ENCODE measurements around the gene VOPP1. TPM values are rescaled to one million over a fixed set of nuclear protein-coding genes. Genes with fewer than 3 reads are reported as not detected.

The VOPP1 gene
- total RNA-seq, 4 donors from 2014 or later, result 22.1 to 58.9 (median 39.8) TPM

DNA sequence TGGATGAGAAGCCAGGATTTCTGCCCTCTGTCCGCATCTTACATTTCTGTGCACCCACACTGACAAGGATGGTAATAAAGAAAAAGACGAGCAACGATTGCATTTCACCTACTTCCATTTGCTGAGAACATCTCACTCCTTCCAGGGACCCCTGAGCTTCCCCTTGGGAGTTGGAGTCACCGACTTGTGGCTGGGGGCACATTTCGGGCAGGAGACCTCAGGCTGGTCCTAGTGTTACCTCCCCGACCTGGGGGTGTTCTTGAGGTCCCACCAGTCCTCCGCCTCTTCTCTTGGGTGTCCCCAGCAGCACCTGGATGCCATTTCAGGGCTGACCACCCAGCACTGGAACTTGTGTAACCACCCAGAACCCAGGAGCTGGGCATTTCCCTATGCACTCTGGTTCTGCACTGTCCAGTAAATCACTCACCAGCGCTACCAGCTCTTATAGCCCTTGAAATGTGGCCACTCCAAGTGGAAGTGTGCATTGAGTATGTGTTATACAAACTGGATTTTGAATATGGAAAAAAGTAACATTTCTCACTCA, 122.2 kb downstream of the VOPP1 start:
- H3K27ac ChIP-seq, result no peak overlapping the region
- no peak for DNase-seq
- intact Hi-C loops (cut with DNase I; ENCODE audit: low total_unique reads), result no loop called here
- no peaks in the 10 kb centered on the region for H3K36me3 ChIP-seq
- no peaks in the 10 kb centered on the region for H3K27me3 ChIP-seq
- no peaks in the 10 kb centered on the region for H3K9me3 ChIP-seq
- no peak overlapping the region for H3K4me3 ChIP-seq
- TF ChIP-seq, protein P1, sequence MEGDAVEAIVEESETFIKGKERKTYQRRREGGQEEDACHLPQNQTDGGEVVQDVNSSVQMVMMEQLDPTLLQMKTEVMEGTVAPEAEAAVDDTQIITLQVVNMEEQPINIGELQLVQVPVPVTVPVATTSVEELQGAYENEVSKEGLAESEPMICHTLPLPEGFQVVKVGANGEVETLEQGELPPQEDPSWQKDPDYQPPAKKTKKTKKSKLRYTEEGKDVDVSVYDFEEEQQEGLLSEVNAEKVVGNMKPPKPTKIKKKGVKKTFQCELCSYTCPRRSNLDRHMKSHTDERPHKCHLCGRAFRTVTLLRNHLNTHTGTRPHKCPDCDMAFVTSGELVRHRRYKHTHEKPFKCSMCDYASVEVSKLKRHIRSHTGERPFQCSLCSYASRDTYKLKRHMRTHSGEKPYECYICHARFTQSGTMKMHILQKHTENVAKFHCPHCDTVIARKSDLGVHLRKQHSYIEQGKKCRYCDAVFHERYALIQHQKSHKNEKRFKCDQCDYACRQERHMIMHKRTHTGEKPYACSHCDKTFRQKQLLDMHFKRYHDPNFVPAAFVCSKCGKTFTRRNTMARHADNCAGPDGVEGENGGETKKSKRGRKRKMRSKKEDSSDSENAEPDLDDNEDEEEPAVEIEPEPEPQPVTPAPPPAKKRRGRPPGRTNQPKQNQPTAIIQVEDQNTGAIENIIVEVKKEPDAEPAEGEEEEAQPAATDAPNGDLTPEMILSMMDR (IDR thresholded peaks at IDR 0.05), result no peak
- TF ChIP-seq POLR2A (IDR thresholded peaks at IDR 0.05), result no peak
- H3K4me1 ChIP-seq, result no peaks in the 10 kb centered on the region

DNA sequence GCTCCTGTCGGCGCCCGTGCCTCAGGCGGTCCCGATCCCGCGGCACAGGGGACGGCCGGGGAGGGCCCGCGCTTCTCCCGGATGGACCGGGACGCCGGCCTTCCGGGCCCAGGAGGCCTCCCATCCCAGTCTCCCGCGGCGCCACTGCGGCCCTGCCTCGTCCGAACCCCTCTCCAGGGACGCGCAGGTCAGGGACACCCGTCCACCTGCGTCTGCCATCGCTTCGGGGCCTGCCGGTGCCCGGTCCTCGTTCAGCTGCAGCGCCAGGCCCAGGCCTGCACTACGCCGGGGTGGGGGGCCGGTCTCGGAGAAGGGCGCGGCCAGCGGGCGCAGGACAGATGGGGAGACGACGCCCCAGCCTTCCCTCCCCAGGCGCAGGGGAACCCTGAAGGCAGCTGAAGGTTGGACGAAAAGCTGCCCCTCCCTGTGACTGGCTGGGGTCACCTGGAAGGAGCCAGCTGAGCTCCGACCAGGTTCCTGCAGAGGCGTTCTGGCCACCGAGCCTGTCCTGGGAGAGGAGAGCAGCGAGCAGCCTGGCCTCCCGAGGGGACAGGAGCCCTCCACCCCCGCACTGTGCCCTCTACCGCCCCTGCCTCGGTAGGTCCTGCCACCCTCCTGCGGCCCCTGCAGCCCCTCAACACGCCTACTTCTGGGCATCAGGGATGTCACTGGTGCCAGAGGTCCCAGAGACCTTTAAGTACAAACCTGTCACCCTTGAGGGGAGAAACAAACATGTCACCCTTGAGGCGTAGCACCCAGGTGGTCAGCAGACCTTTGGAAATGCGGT, 122.9 kb downstream of the VOPP1 start:
- no peaks in the 10 kb centered on the region for H3K9me3 ChIP-seq
- no peak for DNase-seq
- H3K4me3 ChIP-seq, result no peak overlapping the region
- intact Hi-C loops (cut with DNase I; ENCODE audit: low total_unique reads), result no loop called here
- no peaks in the 10 kb centered on the region for H3K27me3 ChIP-seq
- TF ChIP-seq, protein P1 (IDR thresholded peaks at IDR 0.05), result no peak
- no peaks in the 10 kb centered on the region for H3K36me3 ChIP-seq
- no peak overlapping the region for H3K27ac ChIP-seq
- H3K4me1 ChIP-seq, result no peaks in the 10 kb centered on the region

DNA sequence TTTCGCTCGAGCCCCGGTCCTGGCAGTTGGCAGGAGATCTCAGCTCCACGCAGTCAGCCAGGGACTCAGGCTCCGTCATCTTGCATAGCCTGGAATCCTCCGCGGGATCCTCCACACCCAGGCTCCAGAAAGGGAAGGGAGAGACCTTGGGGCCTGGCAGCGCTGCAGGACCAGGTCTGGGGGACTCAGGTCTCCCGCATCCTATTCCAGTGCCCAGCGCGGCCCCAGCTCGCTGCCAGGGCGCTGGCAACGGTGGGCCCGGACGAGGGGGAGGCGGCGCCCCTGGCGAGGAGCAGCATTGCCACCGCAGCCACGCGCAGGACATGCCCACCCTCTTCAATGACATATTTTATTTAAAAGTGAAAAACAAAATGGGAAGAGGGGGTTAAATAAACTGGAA, 123.8 kb downstream of the VOPP1 start:
- H3K27me3 ChIP-seq, result no peaks in the 10 kb centered on the region
- DNase-seq, result no peak
- H3K9me3 ChIP-seq, result no peaks in the 10 kb centered on the region
- TF ChIP-seq POLR2A (IDR thresholded peaks at IDR 0.05), result no peak
- TF ChIP-seq, protein P1 (IDR thresholded peaks at IDR 0.05), result no peak
- H3K4me3 ChIP-seq, result no peak overlapping the region
- no peak overlapping the region for H3K27ac ChIP-seq
- no peaks in the 10 kb centered on the region for H3K36me3 ChIP-seq
- no peaks in the 10 kb centered on the region for H3K4me1 ChIP-seq
- intact Hi-C loops (cut with DNase I; ENCODE audit: low total_unique reads), result no loop called here

DNA sequence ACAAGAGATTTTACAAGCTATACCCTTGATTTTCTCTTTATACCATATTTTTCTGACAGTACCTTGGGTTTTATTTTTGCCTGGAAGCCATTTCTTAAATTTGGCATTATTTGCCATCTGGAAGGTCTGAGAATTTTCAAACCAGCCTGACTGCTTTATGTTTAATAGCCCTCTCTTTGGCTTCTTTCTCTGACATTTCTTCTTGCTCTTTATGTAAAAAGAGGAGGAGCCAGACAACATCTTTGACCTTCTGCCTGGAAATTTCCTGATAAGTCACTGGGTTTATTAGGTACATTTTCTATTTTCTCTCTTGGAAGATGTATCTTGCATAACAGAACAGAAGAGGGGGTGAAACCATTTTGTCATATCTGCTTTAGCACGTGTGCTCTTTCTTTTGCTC, 127.5 kb downstream of the VOPP1 start:
- TF ChIP-seq POLR2A (IDR thresholded peaks at IDR 0.05), result no peak
- TF ChIP-seq, protein P1 (IDR thresholded peaks at IDR 0.05), result no peak
- Histone ChIP-seq H3K27ac (no peak overlapping the region), H3K27me3 (no peaks in the 10 kb centered on the region), H3K4me1 (no peaks in the 10 kb centered on the region), H3K9me3 (no peaks in the 10 kb centered on the region), H3K4me3 (no peak overlapping the region), H3K36me3 (no peaks in the 10 kb centered on the region)
- intact Hi-C loops (cut with DNase I; ENCODE audit: low total_unique reads), result no loop called here
- DNase-seq, result no peak

DNA sequence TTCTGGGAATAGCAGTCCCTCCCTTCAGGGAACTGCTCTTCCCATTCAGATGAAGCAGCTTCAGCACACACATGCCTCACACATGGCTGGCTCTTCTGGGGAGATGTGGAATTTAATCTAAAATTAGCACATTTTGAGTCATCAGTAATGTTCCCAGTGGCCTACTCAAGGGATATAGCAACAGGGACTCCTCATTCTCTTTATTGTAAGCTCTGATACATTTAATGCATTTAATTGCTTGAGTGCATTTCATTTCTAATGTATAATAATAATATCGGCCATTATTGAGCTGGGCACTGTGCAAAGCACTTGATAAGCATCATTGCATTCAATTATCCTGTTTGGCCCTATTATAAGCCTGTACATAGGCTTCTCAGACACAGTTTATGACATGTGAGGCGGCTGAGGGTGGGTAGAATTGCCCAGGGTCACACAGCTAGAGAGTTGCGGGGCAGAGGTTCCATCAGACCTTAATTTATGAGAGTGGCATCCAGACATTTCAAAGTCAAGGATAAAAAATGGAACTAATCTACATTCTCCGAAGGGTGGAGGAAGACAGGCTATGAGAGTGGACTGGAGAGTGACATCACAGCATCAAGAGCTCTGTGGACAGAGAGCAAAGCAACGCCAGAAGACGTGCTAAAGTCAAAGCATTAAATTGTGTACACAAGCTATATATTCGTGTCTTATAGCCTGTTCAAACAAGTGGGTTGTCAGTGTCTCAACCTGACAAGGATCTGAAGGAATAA, 130.4 kb downstream of the VOPP1 start:
- no peaks in the 10 kb centered on the region for H3K4me1 ChIP-seq
- no peaks in the 10 kb centered on the region for H3K9me3 ChIP-seq
- H3K27ac ChIP-seq, result no peak overlapping the region
- H3K36me3 ChIP-seq, result no peaks in the 10 kb centered on the region
- TF ChIP-seq POLR2A (IDR thresholded peaks at IDR 0.05), result no peak
- TF ChIP-seq, protein P1 (IDR thresholded peaks at IDR 0.05), result no peak
- H3K27me3 ChIP-seq, result no peaks in the 10 kb centered on the region
- no peak overlapping the region for H3K4me3 ChIP-seq
- DNase-seq, result no peak
- intact Hi-C loops (cut with DNase I; ENCODE audit: low total_unique reads), result no loop called here

All from uterus (tissue), 4 donors.